Activated CD8-positive, alpha-beta T cell treated with anti-CD3 and anti-CD28 coated beads, Interleukin-2, amount 10 ng/mL, durations not matched to agents 7 days and 5 days (primary cell): ENCODE results near the gene PLD1. TPM values are rescaled to one million over a fixed set of nuclear protein-coding genes. Genes with fewer than 3 reads are reported as not detected.
"Not testable (repeated sequence)": the region's sequence is repeated elsewhere in the genome, so short reads cannot be mapped to it uniquely, and the experiment has no call there.

Source experiments
- ATAC-seq: fragments of 150-1000 bp; cut with Tn5 transposase; one replicate; pipeline ENCODE4 v1.10.0; 2021; ENCODE audit warnings: moderate library complexity
- CTCF ChIA-PET: fragments of 350-600 bp; sonication (Branson Sonifier 250); formaldehyde crosslinking; loops from one replicate; lab custom pipeline; 2021; ENCODE audit warnings: antibody characterized with exemption; lab: Charles Lee
- POLR2A ChIA-PET: fragments of 350-600 bp; sonication (Branson Sonifier 250); formaldehyde crosslinking; loops from one replicate; lab custom pipeline; 2021; ENCODE audit warnings: antibody characterized with exemption; lab: Charles Lee
- DNase-seq: peaks from one replicate; pipeline ENCODE4 v3.0.0-alpha.2; 2020
- H3K27ac Mint-ChIP-seq: one replicate; pipeline ENCODE4 v1.8.0; 2021; ENCODE audit warnings: mild to moderate bottlenecking, mixed read lengths
- H3K27me3 Mint-ChIP-seq: one replicate; pipeline ENCODE4 v1.8.0; 2021; ENCODE audit warnings: low read depth, mixed read lengths
- H3K36me3 Mint-ChIP-seq: one replicate; pipeline ENCODE4 v1.8.0; 2021; ENCODE audit warnings: low read depth, mixed read lengths
- H3K4me1 Mint-ChIP-seq: one replicate; pipeline ENCODE4 v1.8.0; 2021; ENCODE audit warnings: low read depth, mixed read lengths
- H3K4me3 Mint-ChIP-seq: one replicate; pipeline ENCODE4 v1.8.0; 2021; ENCODE audit warnings: mild to moderate bottlenecking, mixed read lengths
- H3K9me3 Mint-ChIP-seq: one replicate; pipeline ENCODE4 v1.8.0; 2022; ENCODE audit warnings: mixed read lengths; ENCODE audit not compliant: insufficient read depth
- total RNA-seq, 2 experiments: library from RNA; stranded (reverse); gene quantifications; one replicate each; pipeline ENCODE4 v1.2.3, GENCODE V29; 2021

Gene PLD1
- total RNA-seq, 2 experiments from 2014 or later = 0.29 to 1.1 TPM

DNA sequence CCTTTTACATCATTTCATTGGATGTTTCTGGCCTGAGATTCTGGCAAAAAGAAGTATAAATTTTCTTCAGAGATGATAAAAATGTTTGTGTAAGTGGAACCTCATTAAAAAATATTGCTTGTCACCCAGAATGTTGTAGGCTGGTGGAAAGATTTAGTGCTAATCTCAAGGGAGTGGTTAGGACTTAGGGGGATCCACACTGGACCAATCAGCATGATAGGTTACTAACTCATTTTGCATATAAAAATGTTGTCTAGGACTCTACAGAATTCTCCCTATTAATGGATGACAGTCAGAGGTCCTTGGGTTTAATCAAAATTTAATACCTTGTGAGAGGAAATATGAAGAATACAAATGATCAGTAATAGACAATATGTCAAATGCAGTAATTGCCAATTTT lies 241.5 kb downstream of the PLD1 start:
- H3K9me3 Mint-ChIP-seq = no peaks in the 10 kb centered on the region
- H3K27ac Mint-ChIP-seq = no peak overlapping the region
- POLR2A ChIA-PET = no interaction called here
- no peak for ATAC-seq
- no peak for DNase-seq
- peaks cover 8% of the 10 kb centered on the region for H3K4me1 Mint-ChIP-seq
- no peaks in the 10 kb centered on the region for H3K36me3 Mint-ChIP-seq
- CTCF ChIA-PET = no interaction called here
- H3K4me3 Mint-ChIP-seq = no peak overlapping the region
- peaks cover 15% of the 10 kb centered on the region for H3K27me3 Mint-ChIP-seq

DNA sequence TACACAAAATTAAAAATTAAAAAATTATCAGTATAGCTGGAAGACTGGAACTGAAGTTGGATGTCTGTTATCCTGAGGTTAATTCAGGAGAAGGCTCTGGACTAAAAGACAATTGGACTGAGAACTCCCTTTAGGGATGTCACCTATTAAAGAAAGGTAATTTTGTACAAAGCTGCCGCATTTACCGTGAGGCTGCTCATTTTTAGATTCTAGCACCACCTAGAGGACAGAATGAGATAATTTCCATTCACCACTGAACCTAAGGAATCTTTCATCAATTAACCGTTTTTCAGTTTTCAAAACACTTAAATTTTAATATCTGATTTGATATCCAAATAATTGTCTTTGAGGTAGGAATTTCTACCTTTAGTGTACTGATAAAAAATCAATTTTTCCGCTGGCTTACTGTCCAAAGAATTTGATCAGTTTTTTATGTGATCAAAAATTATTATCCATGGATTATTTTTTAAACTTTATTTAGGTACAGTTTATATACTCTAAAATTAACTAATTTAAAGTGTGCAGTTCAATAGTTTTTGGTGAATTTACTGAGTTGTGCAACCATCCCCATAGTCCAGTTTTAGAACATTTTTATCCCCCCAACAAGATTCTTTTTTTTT lies 243.4 kb downstream of the PLD1 start:
- peak; percentile 72 for ATAC-seq
- Mint-ChIP-seq H3K36me3 (no peaks in the 10 kb centered on the region), H3K27ac (no peak overlapping the region), H3K27me3 (peaks cover 13% of the 10 kb centered on the region), H3K4me1 (peaks cover 17% of the 10 kb centered on the region), H3K4me3 (no peak overlapping the region), H3K9me3 (no peaks in the 10 kb centered on the region)
- DNase-seq = no peak
- ChIA-PET POLR2A (no interaction called here), CTCF (interaction anchor here (0.6 to 4.6 kb wide), 25 partner anchors 8 to 605 kb away, joined by 3 to 43 read pairs (median 6); partner anchors contain the start of gene TNIK)

- ChIA-PET CTCF (interaction anchor here (0.7 to 4.6 kb wide), 29 partner anchors 9 to 604 kb away, joined by 3 to 43 read pairs (median 6); partner anchors contain the start of gene TNIK), POLR2A (interaction anchor here (1.3 kb wide), 1 partner anchor 106 kb away, joined by 3 read pairs; the partner anchor contains the start of gene TNIK)
- Mint-ChIP-seq H3K27ac (no peak overlapping the region), H3K4me1 (peaks cover 28% of the 10 kb centered on the region), H3K9me3 (no peaks in the 10 kb centered on the region), H3K27me3 (peaks cover 6% of the 10 kb centered on the region), H3K4me3 (no peak overlapping the region), H3K36me3 (no peaks in the 10 kb centered on the region)
- DNase-seq (no peak), ATAC-seq (no peak)
Observed at GRCh38 chr3:171565481-171566058, 244.7 kb downstream of the PLD1 start.

DNA sequence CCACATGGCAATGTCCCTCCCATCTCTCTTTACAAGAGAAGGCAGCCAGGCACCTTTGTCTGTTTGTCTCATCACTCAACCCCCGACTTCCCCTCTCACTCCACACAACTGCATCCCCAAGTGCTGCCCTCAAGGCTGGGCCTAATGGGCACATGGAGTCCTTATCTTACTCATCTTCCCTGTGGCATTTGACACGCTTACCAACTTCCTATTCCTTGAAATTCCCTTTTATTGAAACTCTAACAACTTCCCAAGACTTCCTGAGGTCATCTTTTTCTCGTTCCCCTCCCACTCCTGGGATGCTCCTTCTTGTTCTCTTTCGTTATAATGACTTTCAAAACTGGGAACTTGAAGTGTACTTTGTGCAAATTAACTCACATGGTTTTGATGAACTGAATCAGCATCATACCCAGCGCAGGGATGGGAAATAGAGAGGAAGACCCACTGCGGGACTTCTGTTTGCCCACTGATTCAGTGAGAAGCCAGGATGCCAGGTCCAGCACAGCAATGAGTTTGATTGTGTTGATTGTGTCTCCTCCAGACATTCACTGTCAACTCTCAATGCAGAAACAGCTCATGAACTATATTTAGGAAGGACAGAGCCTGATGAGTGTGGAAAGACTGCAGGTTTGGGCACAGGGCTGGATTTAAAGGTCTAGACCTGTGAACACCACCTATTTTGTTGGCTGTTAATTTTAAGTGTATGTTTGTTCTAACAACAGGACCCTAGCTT lies 245.4 kb downstream of the PLD1 start:
- Mint-ChIP-seq H3K27me3 (peaks cover 4% of the 10 kb centered on the region), H3K36me3 (no peaks in the 10 kb centered on the region), H3K27ac (no peak overlapping the region), H3K4me1 (peaks cover 32% of the 10 kb centered on the region), H3K9me3 (no peaks in the 10 kb centered on the region), H3K4me3 (no peak overlapping the region)
- DNase-seq (no peak), ATAC-seq (no peak)
- CTCF ChIA-PET = interaction anchor here (0.7 to 4.6 kb wide), 24 partner anchors 10 to 603 kb away, joined by 3 to 43 read pairs (median 8); partner anchors contain the start of gene TNIK
- POLR2A ChIA-PET = interaction anchor here (1.3 kb wide), 1 partner anchor 105 kb away, joined by 3 read pairs; the partner anchor contains the start of gene TNIK

- no peaks in the 10 kb centered on the region for H3K36me3 Mint-ChIP-seq
- no peak for ATAC-seq
- no peaks in the 10 kb centered on the region for H3K9me3 Mint-ChIP-seq
- no peaks in the 10 kb centered on the region for H3K27me3 Mint-ChIP-seq
- POLR2A ChIA-PET = no interaction called here
- DNase-seq = no peak
- CTCF ChIA-PET = interaction anchor here (1.4 to 4.6 kb wide), 4 partner anchors 102 to 514 kb away, joined by 4 to 43 read pairs (median 20); partner anchors contain the start of gene TNIK
- peaks cover 38% of the 10 kb centered on the region for H3K4me1 Mint-ChIP-seq
- no peak overlapping the region for H3K4me3 Mint-ChIP-seq
- no peak overlapping the region for H3K27ac Mint-ChIP-seq
Observed at GRCh38 chr3:171563298-171563697, 247.0 kb downstream of the PLD1 start.

GRCh38 chr3:171562459-171562858 lies 247.8 kb downstream of the PLD1 start:
- POLR2A ChIA-PET = interaction anchor here (0.6 to 1.1 kb wide), 2 partner anchors 104 to 301 kb away, joined by 3 read pairs; no protein-coding TSS in a partner anchor
- peaks cover 40% of the 10 kb centered on the region for H3K4me1 Mint-ChIP-seq
- H3K4me3 Mint-ChIP-seq, H3K27me3 Mint-ChIP-seq, H3K36me3 Mint-ChIP-seq, DNase-seq, ATAC-seq, H3K9me3 Mint-ChIP-seq: not testable (repeated sequence)
- H3K27ac Mint-ChIP-seq = peak overlapping the region; percentile 71
- CTCF ChIA-PET = interaction anchor here (0.7 to 1.5 kb wide), 5 partner anchors 102 to 399 kb away, joined by 3 to 6 read pairs (median 3); partner anchors contain the start of gene TNIK

- peak overlapping the region; percentile 88 for H3K27ac Mint-ChIP-seq
- H3K27me3 Mint-ChIP-seq = no peaks in the 10 kb centered on the region
- no peaks in the 10 kb centered on the region for H3K36me3 Mint-ChIP-seq
- H3K4me3 Mint-ChIP-seq = peak overlapping the region; percentile 31
- no peaks in the 10 kb centered on the region for H3K9me3 Mint-ChIP-seq
- ChIA-PET POLR2A (interaction anchor here (0.6 to 1.1 kb wide), 2 partner anchors 104 to 301 kb away, joined by 3 read pairs; no protein-coding TSS in a partner anchor), CTCF (interaction anchor here (1.1 to 1.5 kb wide), 5 partner anchors 101 to 399 kb away, joined by 3 to 6 read pairs (median 3); partner anchors contain the start of gene TNIK)
- ATAC-seq (peak; percentile 65), DNase-seq (no peak)
- H3K4me1 Mint-ChIP-seq = peaks cover 40% of the 10 kb centered on the region
Observed at GRCh38 chr3:171561596-171562323, 248.5 kb downstream of the PLD1 start.

GRCh38 chr3:171559586-171559985 lies 250.7 kb downstream of the PLD1 start:
- DNase-seq = no peak
- H3K4me3 Mint-ChIP-seq = no peak overlapping the region
- H3K36me3 Mint-ChIP-seq = no peaks in the 10 kb centered on the region
- ATAC-seq = no peak
- H3K27me3 Mint-ChIP-seq = no peaks in the 10 kb centered on the region
- peaks cover 36% of the 10 kb centered on the region for H3K4me1 Mint-ChIP-seq
- H3K27ac Mint-ChIP-seq = no peak overlapping the region
- CTCF ChIA-PET = no interaction called here
- H3K9me3 Mint-ChIP-seq = no peaks in the 10 kb centered on the region
- POLR2A ChIA-PET = no interaction called here

GRCh38 chr3:171558188-171558696 lies 252.0 kb downstream of the PLD1 start:
- ChIA-PET POLR2A (no interaction called here), CTCF (interaction anchor here (1.0 kb wide), 1 partner anchor 15 kb away, joined by 3 read pairs; no protein-coding TSS in a partner anchor)
- Mint-ChIP-seq H3K36me3 (peaks cover 5% of the 10 kb centered on the region), H3K27ac (no peak overlapping the region), H3K27me3 (no peaks in the 10 kb centered on the region), H3K4me1 (peaks cover 36% of the 10 kb centered on the region), H3K9me3 (no peaks in the 10 kb centered on the region), H3K4me3 (no peak overlapping the region)
- ATAC-seq (no peak), DNase-seq (no peak)

- ChIA-PET POLR2A (no interaction called here), CTCF (no interaction called here)
- H3K9me3 Mint-ChIP-seq = no peaks in the 10 kb centered on the region
Observed at GRCh38 chr3:171557173-171557572, 253.1 kb downstream of the PLD1 start.

More at GRCh38 chr3:171557173-171557572, 253.1 kb downstream of the PLD1 start:
- DNase-seq (no peak), ATAC-seq (no peak)
- no peak overlapping the region for H3K4me3 Mint-ChIP-seq
- H3K36me3 Mint-ChIP-seq = peaks cover 5% of the 10 kb centered on the region
- no peak overlapping the region for H3K27ac Mint-ChIP-seq
- no peaks in the 10 kb centered on the region for H3K27me3 Mint-ChIP-seq
- H3K4me1 Mint-ChIP-seq = peaks cover 29% of the 10 kb centered on the region
